ENCODE results near the gene C13orf46.

GRCh38 chr13:113926301-113926761, 47.5 kb downstream of the C13orf46 start:
- TF ChIP-seq EZH2phosphoT487 (IDR thresholded peaks at IDR 0.05; ENCODE audit: insufficient read depth, low read depth), result no peak
- no peak for TF ChIP-seq EZH2 (IDR thresholded peaks at IDR 0.05; ENCODE audit: insufficient read depth, poor library complexity, severe bottlenecking)
